Upper lobe of left lung (tissue), 6 donors: Measurements from ENCODE around the gene KRTAP5-2. TPM values are rescaled to one million over a fixed set of nuclear protein-coding genes. Genes with fewer than 3 reads are reported as not detected.

Experiments
- ATAC-seq, 2 donors: fragments of 200-7000 bp; cut with Tn5 transposase; one replicate each; pipeline ENCODE4 v1.9.1; 2022; ENCODE audit warnings: mild to moderate bottlenecking in 2 of 2, moderate library complexity in 2 of 2; ENCODE audit not compliant: low FRiP score in 2 of 2
- DNase-seq, 2 donors: peaks; one replicate each; pipeline ENCODE4 v3.0.0-alpha.2; 2019 to 2020
- H3K27ac ChIP-seq, 4 donors: fragments of 200-600 bp; sonication (generic); one replicate each; pipeline ENCODE4 v1.5.1; 2016 to 2019
- H3K27me3 ChIP-seq, 4 donors: fragments of 200-600 bp; sonication (generic); one replicate each; pipeline ENCODE4 v1.5.1; 2017 to 2019
- H3K36me3 ChIP-seq, 4 donors: fragments of 200-600 bp; sonication (generic); one replicate each; pipeline ENCODE4 v1.5.1; 2016 to 2019
- H3K4me1 ChIP-seq, 4 donors: fragments of 200-600 bp; sonication (generic); one replicate each; pipeline ENCODE4 v1.5.1; 2018 to 2019
- H3K4me3 ChIP-seq, 4 donors: fragments of 200-600 bp; sonication (generic); one replicate each; pipeline ENCODE4 v1.5.1; 2017 to 2019; ENCODE audit warnings: mild to moderate bottlenecking in 2 of 4, moderate library complexity in 1 of 4
- H3K9me3 ChIP-seq, 4 donors: fragments of 200-600 bp; sonication (generic); one replicate each; pipeline ENCODE4 v1.5.1; 2018 to 2019
- CTCF ChIP-seq, 6 experiments: fragments of 450-650 bp in 4 of 6; fragments of 200-600 bp in 2 of 6; sonication (generic) in 2 of 6; IDR thresholded peaks; one replicate each; pipeline ENCODE4 v1.5.1; 2016 to 2019; ENCODE audit warnings: antibody characterized with exemption in 6 of 6
- EP300 ChIP-seq, 4 donors: sonication (generic); formaldehyde crosslinking; IDR thresholded peaks; one replicate each; pipeline ENCODE4 v1.5.1; 2017; ENCODE audit warnings: antibody characterized with exemption in 4 of 4, control low read depth in 2 of 4
- POLR2A ChIP-seq, 4 donors: fragments of 450-650 bp; IDR thresholded peaks; one replicate each; pipeline ENCODE4 v1.5.1; 2016 to 2017; ENCODE audit warnings: antibody characterized with exemption in 4 of 4, mild to moderate bottlenecking in 2 of 4
- POLR2AphosphoS5 ChIP-seq, 2 donors: sonication (generic); formaldehyde crosslinking; IDR thresholded peaks; one replicate each; pipeline ENCODE4 v1.5.1; 2017; ENCODE audit warnings: antibody characterized with exemption in 2 of 2
- WGBS, 2 donors: methylation state at CpG; one replicate each; pipeline ENCODE4 v1.1.5; 2017 to 2018; 5-methylcytosine and 5-hydroxymethylcytosine counted together
- total RNA-seq, 6 donors: library from RNA; depleted of rRNA in 4 of 6; stranded (reverse); fragments of >200 nt in 4 of 6; gene quantifications; one replicate each; pipeline versions ENCODE4 v1.1.0 to v1.2.1, GENCODE V29; 2016 to 2021
- donor health status: DM: no; HTN: no; CAD: no; lungs with moderate emphysema.
- donor health status: DM: no; HTN: yes; CAD: no; lungs with severe emphysema.

The KRTAP5-2 gene
- total RNA-seq, 6 donors from 2014 or later = not detected

- peaks cover 0 to 58% (median 19%) of the 10 kb centered on the region in 4 donors for H3K36me3 ChIP-seq
- DNase-seq (peak in 1 of 2 donors; percentile 66), ATAC-seq (no peak)
- H3K9me3 ChIP-seq = no peaks in the 10 kb centered on the region
- TF ChIP-seq EP300 (IDR thresholded peaks at IDR 0.05) (no peak), POLR2A (IDR thresholded peaks at IDR 0.05) (no peak), CTCF (IDR thresholded peaks at IDR 0.05) (no peak), POLR2AphosphoS5 (IDR thresholded peaks at IDR 0.05) (no peak)
- no peak overlapping the region for H3K4me3 ChIP-seq
- 86 to 98% methylated on average over 6 to 17 of the region's 17 CpGs for WGBS, 2 donors
- H3K27ac ChIP-seq = no peak overlapping the region
- peaks cover 23 to 36% (median 29%) of the 10 kb centered on the region in 4 donors for H3K4me1 ChIP-seq
- no peaks in the 10 kb centered on the region for H3K27me3 ChIP-seq
Observed at GRCh38 chr11:1561266-1561665, 36.8 kb downstream of the KRTAP5-2 start.

- TF ChIP-seq EP300 (IDR thresholded peaks at IDR 0.05) (no peak), POLR2A (IDR thresholded peaks at IDR 0.05) (no peak), CTCF (IDR thresholded peaks at IDR 0.05) (no peak), POLR2AphosphoS5 (IDR thresholded peaks at IDR 0.05) (no peak)
- DNase-seq = peak in 1 of 2 donors; percentile 24
- 91 to 100% methylated on average over 5 to 7 of the region's 8 CpGs for WGBS, 2 donors
- ATAC-seq = no peak
- Histone ChIP-seq H3K27ac (peak overlapping the region in 2 of 4 donors; percentile 87 to 88), H3K4me1 (peaks cover 23 to 36% (median 29%) of the 10 kb centered on the region in 4 donors), H3K27me3 (no peaks in the 10 kb centered on the region), H3K36me3 (peaks cover 0 to 58% (median 19%) of the 10 kb centered on the region in 4 donors), H3K9me3 (no peaks in the 10 kb centered on the region), H3K4me3 (no peak overlapping the region)
Observed at GRCh38 chr11:1560649-1561251, 37.3 kb downstream of the KRTAP5-2 start.

GRCh38 chr11:1560002-1560648, 38.0 kb downstream of the KRTAP5-2 start:
- Histone ChIP-seq H3K9me3 (no peaks in the 10 kb centered on the region), H3K27me3 (no peaks in the 10 kb centered on the region), H3K4me3 (no peak overlapping the region), H3K4me1 (peaks cover 23 to 36% (median 30%) of the 10 kb centered on the region in 4 donors), H3K36me3 (peaks cover 0 to 54% (median 17%) of the 10 kb centered on the region in 4 donors), H3K27ac (peak overlapping the region; percentile 85 to 88 (median 86))
- ATAC-seq (no peak), DNase-seq (peak in 1 of 2 donors; percentile 67)
- TF ChIP-seq CTCF (IDR thresholded peaks at IDR 0.05) = no peak
- TF ChIP-seq POLR2A (IDR thresholded peaks at IDR 0.05) = no peak
- TF ChIP-seq POLR2AphosphoS5 (IDR thresholded peaks at IDR 0.05) = no peak
- no peak for TF ChIP-seq EP300 (IDR thresholded peaks at IDR 0.05)
- 89 to 91% methylated on average over 11 to 14 of the region's 15 CpGs for WGBS, 2 donors

- Histone ChIP-seq H3K27me3 (no peaks in the 10 kb centered on the region), H3K27ac (peak overlapping the region; percentile 85 to 88 (median 86)), H3K4me3 (peak overlapping the region in 3 of 4 donors; percentile 11 to 33 (median 23)), H3K4me1 (peaks cover 23 to 34% (median 33%) of the 10 kb centered on the region in 4 donors), H3K9me3 (no peaks in the 10 kb centered on the region), H3K36me3 (peaks cover 0 to 48% (median 17%) of the 10 kb centered on the region in 4 donors)
- WGBS, 2 donors = 37 to 56% methylated on average over 7 to 24 of the region's 29 CpGs
- TF ChIP-seq CTCF (IDR thresholded peaks at IDR 0.05) (peak in 3 of 6 experiments; percentile 15 to 32 (median 29)), POLR2A (IDR thresholded peaks at IDR 0.05) (peak in 2 of 4 donors; percentile 13 to 52), EP300 (IDR thresholded peaks at IDR 0.05) (peak in 1 of 4 donors; percentile 48), POLR2AphosphoS5 (IDR thresholded peaks at IDR 0.05) (peak in 1 of 2 donors; percentile 68)
- DNase-seq (peak; percentile 93 to 95), ATAC-seq (peak; percentile 73 to 89)
Observed at GRCh38 chr11:1559111-1559951, 38.8 kb downstream of the KRTAP5-2 start.
